GM21390 (cell line): ENCODE results near the gene RAPGEF5.

Experiments used
- ATAC-seq: cut with Tn5 transposase; IDR thresholded peaks from one replicate; pipeline ENCODE4 v1.9.1; 2021; ENCODE audit not compliant: unreplicated experiment

RAPGEF5 gene

DNA sequence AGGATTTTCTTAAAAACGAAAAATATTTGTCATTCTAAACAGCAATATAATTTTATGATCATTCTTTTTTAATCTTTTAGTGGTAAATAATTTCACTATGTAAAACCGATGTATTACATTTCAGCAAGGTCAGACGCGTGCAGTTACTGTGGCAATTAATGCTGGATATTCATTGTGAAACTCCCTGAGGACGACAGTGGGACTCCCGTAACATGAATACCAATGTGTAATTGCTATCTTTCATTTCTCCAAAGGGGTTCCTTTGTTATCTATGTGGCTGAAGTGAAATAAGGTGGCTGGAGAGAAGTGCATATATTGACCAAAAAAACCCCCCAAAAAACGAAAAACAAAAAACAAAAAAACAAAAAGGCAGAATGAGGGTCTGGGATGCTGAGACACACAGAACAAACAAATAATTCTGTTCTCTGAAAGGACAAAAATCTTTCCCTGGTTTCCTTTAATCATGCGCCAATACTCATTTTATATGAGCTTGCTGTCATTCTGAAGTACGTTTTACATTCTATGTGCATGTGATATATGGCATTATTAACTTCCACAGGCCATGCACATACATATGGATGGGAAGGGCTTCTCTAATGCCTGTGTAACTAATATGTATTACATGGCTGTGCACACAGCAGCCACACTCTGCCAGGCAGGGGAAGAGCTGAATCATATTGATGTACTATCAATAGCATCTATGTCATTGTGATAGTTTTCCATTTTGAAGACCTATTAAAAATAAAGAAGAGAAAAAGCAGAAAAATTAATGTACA lies 161.4 kb downstream of the RAPGEF5 start:
- no peak for ATAC-seq

DNA sequence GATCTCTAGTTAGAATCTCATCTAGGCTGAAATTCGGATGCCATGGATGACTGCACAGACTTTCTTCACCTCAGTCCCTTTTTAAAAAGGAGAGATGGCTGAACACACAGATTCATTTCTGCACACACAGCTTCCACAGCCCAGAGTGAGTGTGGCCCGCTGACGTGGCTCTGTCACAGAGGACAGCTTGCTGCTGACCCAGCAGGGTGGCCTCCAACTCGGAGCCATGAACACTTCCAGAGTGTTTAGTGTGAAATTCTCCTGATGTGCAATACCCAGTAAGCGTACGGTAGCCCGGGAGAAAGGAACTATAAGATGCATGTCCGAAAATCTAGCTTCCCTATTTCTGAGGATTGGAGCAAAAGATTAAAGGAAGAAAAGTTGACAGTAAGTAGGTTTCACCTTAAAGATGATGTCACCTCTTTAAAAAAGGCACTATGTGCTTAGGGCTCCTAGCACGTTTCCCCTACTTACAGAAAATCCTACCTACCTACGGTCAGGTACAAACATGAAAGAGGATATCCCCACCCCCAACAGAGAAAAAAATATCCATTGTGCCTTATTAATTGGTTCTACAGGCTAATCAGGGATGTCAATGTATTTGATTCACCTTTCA lies 162.2 kb downstream of the RAPGEF5 start:
- ATAC-seq: no peak

DNA sequence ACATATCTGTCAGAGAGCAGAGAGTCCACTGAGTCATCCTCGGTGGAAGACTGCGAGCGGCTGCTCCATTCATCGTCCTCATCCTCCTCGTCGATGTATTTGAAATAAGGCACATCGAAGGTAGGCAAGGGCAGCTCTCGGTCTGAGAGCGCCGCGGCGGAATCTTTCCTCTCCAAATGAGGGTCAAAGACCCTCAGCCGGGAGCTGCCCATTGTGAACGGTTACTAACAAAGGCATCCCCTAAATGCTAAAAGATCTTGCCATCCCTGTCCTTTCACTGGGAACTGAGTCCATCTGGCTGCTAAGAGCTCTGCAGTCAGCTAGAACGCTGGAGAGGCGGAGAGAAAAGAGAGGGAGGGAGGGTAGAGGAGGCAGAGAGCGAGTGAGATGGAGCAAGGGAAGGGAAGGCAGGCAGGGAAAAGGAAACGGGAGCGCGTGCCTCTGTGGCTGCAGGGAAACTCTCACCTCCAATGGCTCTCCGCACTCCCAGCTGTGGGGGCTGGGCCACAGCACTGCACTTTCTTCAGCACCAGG lies 163.4 kb downstream of the RAPGEF5 start:
- ATAC-seq: no peak

DNA sequence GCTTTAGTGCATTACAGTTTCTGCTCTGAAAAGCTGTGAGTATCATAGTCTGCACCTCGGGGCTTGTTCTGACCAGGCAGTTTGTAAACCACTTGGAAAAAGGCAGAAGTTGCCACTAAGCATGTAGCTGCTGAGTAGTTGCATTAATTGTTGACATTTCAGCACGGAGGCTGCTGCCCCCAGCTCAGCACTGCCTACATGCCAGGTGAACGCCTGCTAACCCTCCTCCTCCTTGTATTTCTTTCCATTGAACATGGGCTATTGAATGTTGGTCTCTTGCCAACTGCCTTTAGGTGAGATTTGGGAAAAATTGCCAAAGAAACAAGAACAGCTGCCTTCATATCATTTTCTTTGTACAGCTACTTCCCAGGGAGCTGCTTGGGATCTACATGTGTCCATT lies 164.2 kb downstream of the RAPGEF5 start:
- no peak for ATAC-seq

DNA sequence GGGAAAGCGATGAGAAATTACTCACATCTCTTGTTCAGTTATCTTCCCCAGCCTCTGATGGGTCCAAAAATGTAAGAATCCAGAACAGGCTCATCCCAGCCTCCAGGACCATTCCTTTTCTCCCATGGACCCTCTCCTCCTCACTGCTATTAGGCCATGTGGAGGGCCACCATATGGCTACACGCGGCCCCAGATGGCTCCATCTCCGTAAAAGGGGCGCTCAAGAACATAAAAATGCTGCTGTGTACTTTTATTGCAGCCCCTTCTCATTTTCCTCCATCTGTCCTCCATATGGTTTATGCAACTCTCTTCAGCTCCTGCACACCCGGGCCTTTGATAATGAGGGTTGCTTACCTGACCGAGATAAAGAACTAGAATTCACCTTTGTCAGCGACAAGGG lies 166.2 kb downstream of the RAPGEF5 start:
- ATAC-seq: no peak

DNA sequence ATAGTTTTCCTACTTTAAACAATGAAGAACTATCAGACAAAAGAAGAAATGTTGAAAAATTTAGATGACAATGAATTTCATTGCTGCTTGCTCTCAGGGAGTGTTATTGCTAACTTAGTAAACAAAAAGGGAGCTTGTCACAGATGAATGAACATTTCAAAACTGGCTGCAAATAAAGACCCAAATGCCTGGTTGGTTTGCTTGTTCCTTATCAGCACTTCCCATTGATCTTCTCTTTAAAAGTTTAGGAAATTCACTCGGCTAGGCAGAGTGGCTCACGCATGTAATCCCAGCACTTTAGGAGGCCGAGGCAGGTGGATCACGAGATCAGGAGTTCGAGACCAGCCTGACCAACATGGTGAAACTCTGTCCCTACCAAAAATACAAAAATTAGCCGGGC lies 167.2 kb downstream of the RAPGEF5 start:
- no peak for ATAC-seq

DNA sequence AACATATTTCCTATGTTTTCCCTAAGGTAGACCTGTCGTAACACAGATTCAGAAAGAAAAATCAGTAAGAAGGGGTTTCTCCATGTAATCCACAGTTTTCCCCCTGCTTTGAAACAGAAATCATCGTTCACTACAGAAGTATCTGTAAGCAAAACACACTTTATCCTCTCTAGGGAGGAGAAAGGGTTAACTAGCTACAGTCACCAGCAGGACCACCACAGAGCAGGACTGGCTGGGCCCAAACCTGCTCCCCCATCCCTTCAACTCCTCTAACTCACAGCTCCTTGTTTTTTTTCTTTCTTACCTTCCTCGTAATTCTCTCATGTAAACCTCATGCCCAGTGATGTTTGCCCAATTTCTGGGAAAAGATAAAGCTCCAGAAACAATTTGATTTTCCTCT lies 167.7 kb downstream of the RAPGEF5 start:
- ATAC-seq: no peak

DNA sequence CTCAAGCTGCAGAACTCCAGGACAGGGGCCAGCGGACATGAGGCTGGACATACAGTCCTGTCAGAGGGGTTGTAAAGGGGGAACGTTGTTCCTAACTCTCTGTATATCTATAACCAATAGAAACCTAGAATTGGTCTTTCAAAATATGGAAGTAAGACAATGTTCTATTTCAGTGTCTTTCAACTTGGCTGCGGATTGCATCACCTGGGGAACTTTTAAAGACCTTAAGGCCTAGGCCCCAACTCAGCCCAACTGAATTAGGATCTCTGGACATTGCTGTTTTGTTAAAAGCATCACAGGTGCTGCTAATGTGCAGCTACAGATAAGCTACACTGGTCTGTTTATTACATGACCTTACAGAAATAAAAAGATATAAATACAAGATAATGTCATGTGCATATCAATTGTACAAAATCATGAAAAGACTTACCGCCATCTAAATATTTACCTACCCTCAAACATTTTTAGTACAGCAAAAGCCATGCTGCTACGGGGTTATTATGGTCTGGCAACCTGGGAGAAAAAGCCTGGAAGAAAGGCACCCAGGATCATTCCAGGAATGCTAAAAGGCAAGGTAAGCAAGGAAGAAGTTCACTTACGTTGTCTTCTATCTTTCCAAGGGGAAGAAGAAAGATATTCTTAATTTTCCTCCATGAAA lies 169.1 kb downstream of the RAPGEF5 start:
- no peak for ATAC-seq

DNA sequence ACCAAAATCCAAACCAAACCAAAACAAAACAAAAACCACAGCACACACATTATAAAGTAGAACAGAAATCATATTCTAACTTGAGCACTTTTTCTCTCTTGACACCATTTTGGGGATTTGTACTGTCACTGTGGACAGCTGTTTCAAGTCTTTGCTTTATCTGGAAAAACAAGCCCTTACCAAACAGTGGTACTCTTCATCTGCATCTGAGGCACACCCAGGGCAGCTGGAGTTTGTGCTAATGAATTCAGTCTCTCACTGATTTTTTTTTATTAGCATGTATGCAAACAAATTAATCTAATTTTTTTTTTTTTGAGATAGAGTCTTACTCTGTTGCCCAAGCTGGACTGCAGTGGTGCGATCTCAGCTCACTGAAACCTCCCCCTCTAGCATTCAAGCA lies 171.4 kb downstream of the RAPGEF5 start:
- ATAC-seq: no peak

DNA sequence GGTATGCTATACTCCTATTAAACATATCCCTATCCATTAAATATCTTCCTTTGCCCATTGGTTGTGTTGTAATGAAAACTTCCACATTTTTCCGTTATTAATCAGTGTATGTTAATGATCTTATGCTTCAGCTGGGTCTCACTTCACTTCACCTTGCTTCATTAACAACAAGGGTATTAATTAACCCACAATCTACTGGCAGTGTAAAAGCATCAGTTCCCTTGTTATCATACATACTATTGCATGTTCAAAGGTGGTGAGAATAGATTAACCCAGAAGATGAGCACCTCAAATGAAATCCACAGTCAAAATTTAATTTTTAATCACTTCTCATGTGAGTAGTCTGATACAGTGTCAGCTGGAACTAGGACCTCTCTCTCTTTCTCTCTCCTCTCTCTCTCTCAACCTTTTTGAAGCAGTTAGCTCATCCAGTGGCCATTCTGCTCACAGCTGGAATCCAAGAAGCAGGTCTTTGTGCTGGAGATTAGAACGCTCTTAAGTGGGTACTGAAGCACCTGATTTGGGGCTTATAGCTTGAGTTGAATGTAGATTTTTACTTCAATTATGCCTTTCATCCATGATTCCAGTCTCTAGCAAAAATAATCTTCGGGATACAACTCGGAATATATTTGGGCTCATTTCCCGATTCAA lies 172.3 kb downstream of the RAPGEF5 start:
- ATAC-seq: no peak

DNA sequence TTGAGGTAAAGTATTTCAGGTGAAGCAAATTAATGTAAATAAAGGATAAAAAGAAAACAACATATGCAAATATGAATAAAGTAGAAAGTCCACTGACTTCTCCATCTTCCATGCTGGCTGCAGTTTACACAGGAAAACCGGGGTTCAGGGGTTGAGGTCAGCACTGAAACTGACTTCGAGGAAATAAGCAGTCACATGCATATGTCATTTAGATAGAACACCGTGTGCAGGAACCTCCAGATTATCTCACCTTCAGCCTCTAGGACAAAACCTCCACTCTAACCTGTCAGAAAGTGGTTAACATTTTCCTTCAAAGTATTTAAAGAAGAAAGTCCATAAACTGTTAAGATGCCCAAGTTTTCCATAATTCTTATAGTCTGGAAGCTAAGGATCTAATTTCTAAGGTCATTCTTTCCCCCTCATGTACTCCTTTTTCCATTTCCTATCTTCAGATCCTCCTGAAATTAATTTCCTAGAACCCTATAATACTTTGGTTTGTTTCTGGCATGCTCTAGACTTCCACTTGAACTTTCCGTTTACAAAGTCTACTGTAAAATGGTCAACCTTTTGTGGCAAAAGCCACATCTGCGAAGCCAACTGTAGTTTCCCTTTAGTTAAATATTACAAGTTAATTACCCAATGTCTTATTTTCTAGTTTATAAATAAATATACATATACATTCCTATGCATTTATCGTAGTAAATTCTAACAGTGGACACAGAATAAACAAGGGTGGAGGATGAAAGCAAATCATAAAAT lies 173.3 kb downstream of the RAPGEF5 start:
- ATAC-seq: no peak

DNA sequence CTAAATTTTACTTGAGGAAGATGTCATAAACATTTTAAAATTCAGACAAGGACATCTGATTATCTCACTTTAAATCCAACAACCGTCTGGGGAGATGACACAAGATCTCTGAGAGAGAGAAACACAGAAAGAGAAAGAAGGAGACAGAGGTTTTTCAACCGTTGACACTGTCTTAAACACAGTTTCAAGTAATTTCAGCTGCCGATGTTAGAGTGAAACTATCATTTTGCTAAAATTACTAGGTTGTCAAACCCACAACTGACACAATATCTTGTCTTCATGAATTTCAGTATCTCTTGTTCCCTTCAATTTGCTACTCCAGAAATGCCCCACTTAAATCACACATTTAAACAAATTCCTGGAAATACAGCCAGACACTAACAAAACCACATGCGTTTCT lies 174.8 kb downstream of the RAPGEF5 start:
- ATAC-seq: no peak

DNA sequence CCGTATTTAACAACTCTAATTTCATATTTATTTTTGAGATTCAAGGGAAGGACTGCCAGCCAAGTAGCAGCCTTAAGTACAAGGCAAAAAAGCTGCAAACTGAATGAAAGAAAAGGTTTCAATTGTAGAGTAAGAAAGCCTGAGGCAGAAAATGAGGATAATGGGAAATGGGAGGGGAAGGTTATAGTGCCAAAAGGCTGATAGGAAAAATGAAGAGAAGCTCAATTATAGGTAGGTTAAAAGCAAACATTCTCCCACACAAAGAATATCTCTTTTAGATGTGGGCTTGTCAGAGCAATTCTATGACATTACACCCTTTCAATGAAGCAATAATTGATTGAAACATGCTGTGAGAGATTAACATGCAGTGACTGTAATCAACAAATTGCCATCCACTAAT lies 175.3 kb downstream of the RAPGEF5 start:
- ATAC-seq: no peak

DNA sequence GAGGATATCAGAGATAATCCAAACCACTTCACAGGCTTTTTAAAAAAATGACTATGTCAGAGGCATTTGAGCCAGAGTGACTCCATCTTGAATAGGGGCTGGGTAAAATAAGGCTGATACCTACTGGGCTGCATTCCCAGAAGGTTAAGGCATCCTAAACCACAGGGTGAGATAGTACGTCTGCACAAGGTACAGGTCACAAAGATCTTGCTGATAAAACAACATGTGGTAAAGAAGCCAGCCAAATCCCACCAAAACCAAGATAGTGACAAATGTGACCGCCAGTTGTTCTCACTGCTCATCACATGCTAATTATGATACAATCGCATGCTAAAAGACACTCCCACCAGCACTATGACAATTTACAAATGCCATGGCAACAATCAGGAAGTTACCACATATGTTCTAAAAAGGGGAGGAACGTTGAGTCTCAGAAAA lies 177.5 kb downstream of the RAPGEF5 start:
- ATAC-seq: no peak

DNA sequence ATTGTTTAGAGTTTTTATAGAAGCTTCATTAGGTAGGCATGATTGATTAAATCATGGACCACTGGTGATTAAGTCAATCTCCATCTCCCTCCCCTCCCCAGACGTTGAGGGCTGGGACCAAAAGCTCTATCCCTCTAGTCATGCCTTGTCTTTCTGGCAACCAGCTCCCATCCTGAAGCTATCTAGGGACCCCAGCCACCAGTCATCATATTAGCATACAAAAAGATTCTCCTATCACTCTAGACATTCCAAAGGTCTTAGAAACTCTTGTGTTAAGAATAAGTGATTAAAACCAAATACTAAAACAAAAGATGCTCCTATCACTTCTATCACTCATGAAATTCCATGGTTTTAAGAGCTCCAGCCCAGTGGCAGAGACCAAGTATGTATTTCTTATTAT lies 178.2 kb downstream of the RAPGEF5 start:
- no peak for ATAC-seq

DNA sequence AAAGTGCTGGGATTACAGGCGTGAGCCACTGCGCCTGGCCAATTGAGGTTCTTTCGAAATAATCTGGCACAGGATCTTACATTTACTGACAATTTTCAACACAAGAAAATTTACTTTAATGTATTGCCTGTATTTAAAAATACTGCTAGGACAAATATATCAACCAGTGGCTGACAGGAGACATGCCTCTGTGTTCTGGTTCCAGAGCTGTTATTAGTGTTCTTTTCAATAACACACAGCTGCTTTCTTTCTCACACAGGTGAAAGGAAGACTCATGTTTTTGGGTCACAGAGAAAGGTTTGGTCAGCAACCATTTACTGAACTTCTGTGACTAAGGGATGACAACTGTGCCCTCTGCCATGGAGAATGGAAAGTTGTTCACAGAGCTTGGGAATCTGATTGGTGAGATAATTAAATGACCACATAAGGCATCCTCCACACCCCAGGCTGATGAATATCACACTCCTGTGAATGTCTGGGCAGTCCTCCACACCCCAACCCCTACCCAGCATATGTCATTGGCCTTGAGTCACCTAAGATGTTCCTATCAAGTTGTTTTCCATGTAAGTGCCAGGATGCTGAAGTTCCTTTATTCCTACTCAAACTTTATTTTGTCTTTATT lies 180.1 kb downstream of the RAPGEF5 start:
- ATAC-seq: no peak

DNA sequence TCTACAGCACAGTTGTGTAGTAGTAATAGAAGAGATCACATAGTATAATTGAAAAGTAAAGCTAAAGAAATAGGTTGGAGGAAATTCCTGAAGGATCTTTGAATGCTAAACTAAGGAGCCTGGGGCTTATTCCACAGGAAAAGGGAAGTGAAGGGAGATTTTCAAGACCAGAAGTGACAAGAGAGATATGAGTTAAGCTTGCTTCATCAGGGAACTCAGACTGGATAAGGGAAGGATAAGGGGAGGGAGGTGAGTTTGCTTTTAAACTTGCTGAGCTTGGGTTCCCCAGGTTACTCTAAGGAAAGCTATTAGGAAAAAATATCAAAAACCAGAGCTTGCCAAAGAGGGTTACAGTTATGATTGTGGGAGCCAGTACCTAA lies 182.4 kb downstream of the RAPGEF5 start:
- peak; percentile 29 for ATAC-seq

DNA sequence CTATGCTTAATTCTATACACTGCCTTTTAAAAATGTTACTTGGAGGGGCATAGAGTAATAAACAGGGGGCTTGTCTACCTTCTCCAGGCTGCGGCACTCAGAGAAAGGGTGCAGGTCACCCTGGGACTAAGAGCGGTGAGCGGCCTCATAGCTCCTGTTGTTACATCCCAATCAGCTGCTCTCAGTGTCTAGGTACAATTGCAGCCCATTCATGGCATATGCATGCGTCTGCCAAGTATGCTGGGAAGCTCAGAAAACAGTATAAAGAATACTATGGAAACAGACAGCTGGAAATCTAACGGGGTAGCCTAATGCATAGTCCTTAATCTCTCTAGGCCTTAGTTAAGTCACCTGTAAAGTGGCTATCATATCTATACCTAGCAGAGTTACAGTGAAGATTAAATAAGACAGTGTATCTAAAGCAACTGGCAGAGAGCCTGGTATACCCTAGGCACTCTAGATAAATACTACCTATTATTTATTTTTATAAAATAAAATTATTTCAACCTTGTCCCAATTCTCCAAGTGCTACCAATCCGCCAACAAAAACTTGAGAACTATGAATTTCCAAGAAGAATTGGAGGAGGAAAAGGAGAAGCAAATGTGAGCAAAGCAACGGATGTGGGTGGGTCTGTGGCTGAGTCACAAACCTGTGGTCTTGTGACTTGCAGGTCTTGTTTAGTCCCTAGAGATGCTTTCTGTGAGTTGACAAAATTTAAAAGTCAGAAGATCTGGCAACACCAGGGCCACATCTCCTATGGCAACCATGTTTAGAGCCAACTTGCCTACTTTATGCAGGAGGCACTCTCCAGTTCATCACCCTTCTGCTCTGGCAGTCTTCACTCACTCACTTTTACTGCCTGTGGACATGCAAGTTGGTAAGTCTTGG lies 183.0 kb downstream of the RAPGEF5 start:
- peak; percentile 91 for ATAC-seq

DNA sequence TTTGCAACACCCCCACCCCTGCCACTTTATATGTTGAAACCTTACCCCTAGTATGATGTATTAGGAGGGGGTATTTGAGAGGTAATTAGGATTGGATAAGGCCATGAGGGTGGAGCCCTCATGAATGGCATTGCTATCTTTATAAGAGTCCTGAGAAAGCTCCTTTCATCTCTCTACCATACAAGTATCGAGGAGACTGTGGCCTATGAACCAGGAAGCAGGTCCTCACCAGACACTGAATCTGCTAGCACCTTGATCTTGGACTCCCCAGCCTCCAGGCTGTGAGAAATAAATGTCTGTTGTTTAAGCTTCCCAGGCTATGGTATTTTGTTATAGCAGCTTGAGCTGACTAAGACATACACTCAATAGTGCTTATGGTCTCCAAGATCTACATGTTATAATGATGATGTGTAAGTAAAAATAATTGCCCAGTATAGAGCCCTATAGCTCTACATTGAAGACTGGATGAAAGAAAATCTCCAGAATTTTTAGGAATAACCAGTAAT lies 188.8 kb downstream of the RAPGEF5 start:
- ATAC-seq: no peak
